ENCODE results near the gene CRTAP.
"Not testable (repeated sequence)": the region's sequence is repeated elsewhere in the genome, so short reads cannot be mapped to it uniquely, and the experiment has no call there.

The CRTAP gene

DNA sequence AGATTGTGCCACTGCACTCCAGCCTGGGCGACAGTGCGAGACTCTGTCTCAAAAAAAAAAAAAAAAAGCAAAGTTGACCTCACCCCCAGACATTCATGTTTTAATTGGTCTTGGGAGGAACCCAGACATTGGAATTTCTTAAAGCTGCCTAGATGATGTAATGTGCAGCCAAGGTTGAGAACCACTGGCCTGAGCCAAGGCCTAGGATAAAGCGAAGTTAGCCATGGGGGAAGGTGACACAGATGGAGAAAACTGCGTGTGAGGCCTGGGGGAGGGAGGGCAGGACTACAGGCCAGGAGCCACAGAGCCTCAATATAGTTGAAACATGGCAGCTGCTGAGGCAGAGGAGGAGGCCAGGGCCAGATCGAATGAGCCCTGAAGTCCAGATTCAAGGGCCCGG, 37.8 kb upstream of the CRTAP start:
- TF ChIP-seq, protein P1, sequence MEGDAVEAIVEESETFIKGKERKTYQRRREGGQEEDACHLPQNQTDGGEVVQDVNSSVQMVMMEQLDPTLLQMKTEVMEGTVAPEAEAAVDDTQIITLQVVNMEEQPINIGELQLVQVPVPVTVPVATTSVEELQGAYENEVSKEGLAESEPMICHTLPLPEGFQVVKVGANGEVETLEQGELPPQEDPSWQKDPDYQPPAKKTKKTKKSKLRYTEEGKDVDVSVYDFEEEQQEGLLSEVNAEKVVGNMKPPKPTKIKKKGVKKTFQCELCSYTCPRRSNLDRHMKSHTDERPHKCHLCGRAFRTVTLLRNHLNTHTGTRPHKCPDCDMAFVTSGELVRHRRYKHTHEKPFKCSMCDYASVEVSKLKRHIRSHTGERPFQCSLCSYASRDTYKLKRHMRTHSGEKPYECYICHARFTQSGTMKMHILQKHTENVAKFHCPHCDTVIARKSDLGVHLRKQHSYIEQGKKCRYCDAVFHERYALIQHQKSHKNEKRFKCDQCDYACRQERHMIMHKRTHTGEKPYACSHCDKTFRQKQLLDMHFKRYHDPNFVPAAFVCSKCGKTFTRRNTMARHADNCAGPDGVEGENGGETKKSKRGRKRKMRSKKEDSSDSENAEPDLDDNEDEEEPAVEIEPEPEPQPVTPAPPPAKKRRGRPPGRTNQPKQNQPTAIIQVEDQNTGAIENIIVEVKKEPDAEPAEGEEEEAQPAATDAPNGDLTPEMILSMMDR (IDR thresholded peaks at IDR 0.05; ENCODE audit: control insufficient read depth, insufficient read depth, low read depth, low read length, missing control alignments) = no peak
- DNase-seq (ENCODE audit: low read depth) = peak; percentile 29
- H3K4me3 ChIP-seq (ENCODE audit: control insufficient read depth, low read depth, low read length) = no peak overlapping the region

DNA sequence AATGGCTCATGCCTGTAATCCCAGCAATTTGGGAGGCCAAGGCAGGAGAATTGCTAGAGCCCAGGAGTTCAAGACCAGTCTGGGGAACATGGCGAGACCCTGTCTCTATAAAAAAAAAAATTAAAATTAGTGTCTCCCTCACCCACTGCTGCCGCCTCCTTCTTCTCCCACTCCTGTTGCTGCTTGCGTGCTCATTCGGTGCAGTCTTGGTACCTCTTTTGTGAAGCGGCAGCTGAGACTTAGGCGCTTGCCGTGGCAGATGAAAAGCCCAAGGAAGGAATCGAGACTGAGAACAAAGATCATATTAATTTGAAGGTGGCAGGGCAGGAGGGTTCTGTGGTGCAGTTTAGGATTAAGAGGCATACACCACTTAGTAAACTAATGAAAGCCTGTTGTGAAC, 36.9 kb upstream of the CRTAP start:
- TF ChIP-seq, protein P1 (IDR thresholded peaks at IDR 0.05; ENCODE audit: control insufficient read depth, insufficient read depth, low read depth, low read length, missing control alignments) = no peak
- no peak for DNase-seq (ENCODE audit: low read depth)
- no peak overlapping the region for H3K4me3 ChIP-seq (ENCODE audit: control insufficient read depth, low read depth, low read length)

DNA sequence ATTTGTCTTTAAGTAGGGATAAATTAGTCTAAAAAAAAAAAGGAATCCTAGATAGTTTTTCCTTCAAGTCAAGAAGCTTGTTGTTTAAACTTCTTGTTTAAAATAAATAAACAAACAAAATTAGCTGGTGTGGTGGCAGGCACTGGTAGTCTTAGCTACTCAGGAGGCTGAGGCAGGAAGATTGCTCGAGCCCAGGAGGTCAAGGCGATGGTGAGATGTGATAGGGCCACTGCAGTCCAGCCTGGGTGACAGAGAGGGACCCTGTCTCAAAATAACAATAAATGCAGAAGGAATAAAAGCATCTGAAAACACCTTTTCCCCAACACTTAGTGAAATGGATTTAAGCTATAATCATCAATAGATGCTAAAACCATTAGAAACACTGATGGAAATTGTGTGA, 35.8 kb upstream of the CRTAP start:
- DNase-seq (ENCODE audit: low read depth) = no peak
- TF ChIP-seq, protein P1 (IDR thresholded peaks at IDR 0.05; ENCODE audit: control insufficient read depth, insufficient read depth, low read depth, low read length, missing control alignments) = no peak

DNA sequence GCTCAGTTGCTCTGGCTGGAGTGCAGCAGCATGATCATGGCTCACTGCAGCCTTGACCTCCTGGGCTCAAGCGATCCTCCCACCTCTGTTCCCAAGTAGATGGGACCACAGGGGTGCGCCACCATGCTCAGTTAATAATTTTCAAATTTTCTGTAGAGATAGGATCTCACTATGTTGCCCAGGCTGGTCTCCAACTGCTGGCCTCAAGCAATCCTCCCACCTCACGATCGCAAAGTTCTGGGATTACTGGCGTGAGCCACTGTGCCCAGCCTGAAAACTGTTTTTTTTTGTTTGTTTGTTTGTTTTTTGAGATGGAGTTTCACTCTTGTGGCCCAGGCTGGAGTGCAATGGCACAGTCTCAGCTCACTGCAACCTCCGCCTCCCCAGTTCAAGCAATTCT, 34.0 kb upstream of the CRTAP start:
- not testable (repeated sequence) for H3K4me3 ChIP-seq (ENCODE audit: control insufficient read depth, low read depth, low read length); DNase-seq (ENCODE audit: low read depth)

More for the DNA sequence above, 35.8 kb upstream of the CRTAP start:
- no peak overlapping the region for H3K4me3 ChIP-seq (ENCODE audit: control insufficient read depth, low read depth, low read length)

DNA sequence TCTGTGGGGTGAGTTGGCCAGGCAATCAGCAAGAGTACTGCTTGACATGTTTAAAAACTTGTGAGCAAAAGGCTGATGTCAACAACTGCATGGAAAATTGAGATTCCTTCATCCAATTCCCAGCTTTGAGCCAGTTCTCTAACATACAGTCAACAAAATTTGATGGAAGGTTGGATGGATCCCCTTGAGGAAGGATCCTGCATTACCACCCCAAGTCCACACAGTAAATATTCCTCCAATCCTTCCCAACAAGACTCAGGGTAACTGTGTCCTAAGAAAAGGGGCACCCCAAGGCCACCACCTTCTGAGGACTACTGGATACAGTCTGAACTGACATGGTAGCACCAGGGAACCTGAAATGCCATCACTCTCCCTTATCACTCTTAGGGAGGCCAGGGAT, 32.0 kb upstream of the CRTAP start:
- no peak for DNase-seq (ENCODE audit: low read depth)
- TF ChIP-seq, protein P1 (IDR thresholded peaks at IDR 0.05; ENCODE audit: control insufficient read depth, insufficient read depth, low read depth, low read length, missing control alignments) = no peak
- H3K4me3 ChIP-seq (ENCODE audit: control insufficient read depth, low read depth, low read length) = no peak overlapping the region

DNA sequence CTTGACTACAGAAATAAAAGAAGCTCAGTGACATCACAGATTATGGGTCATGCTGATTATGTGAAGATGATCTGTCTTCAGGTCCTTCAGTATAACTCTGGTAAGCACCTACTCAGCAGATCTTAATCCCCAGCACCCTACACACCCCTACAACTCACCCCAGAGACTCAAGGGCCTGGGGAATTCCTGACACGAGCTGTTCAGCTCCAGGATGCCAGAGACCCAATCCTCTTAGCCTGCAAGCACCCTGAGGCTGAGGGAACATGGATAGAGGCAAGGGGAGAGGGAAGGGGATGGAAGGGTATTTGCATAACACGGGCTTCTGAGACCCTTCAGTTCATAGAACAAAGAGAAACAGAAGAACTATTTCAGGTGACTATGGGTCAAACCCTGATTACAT, 29.9 kb upstream of the CRTAP start:
- DNase-seq (ENCODE audit: low read depth) = no peak
- TF ChIP-seq, protein P1 (IDR thresholded peaks at IDR 0.05; ENCODE audit: control insufficient read depth, insufficient read depth, low read depth, low read length, missing control alignments) = no peak

DNA sequence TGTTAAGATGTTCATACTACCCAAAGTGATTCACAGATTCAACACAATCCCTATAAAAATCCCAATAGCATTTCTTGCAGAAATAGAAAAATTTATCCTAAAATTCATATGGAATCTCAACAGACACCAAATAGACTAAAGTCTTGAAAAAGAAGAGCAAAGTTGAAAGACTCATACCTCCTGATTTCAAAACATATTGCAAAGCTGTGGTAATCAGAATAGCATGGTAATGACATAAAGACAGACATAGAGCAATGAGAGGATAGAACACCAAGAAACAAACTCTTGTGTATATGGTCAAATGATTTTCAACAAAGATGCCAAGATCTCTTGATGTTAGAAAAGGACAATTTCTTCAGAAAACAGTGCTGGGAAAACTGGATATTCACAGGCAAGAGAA, 25.1 kb upstream of the CRTAP start:
- TF ChIP-seq, protein P1 (IDR thresholded peaks at IDR 0.05; ENCODE audit: control insufficient read depth, insufficient read depth, low read depth, low read length, missing control alignments) = no peak
- no peak for DNase-seq (ENCODE audit: low read depth)
- no peak overlapping the region for H3K4me3 ChIP-seq (ENCODE audit: control insufficient read depth, low read depth, low read length)

More for the DNA sequence above, 29.9 kb upstream of the CRTAP start:
- H3K4me3 ChIP-seq (ENCODE audit: control insufficient read depth, low read depth, low read length) = no peak overlapping the region
